Measurements from ENCODE around the gene DYNLT5.
"Not testable (repeated sequence)": the region's sequence is repeated elsewhere in the genome, so short reads cannot be mapped to it uniquely, and the experiment has no call there.

Gene DYNLT5

GRCh38 chr1:66791621-66792610 lies 39.7 kb downstream of the DYNLT5 start:
- no peak for DNase-seq

DNA sequence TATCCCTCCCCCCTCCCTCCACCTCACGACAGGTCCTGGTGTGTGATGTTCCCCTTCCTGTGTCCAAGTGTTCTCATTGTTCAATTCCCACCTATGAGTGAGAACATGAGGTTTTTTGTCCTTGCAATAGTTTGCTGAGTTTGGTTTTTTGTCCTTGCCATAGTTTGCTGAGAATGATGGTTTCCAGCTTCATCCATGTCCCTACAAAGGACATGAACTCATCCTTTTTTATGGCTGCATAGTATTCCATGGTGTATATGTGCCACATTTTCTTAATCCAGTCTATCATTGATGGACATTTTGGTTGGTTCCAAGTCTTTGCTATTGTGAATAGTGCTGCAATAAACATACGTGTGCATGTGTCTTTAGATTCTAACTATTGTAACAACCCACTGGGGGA lies 43.6 kb downstream of the DYNLT5 start:
- DNase-seq = not testable (repeated sequence)

- DNase-seq = no peak
Measured at GRCh38 chr1:66809245-66809644, 57.0 kb downstream of the DYNLT5 start.

GRCh38 chr1:66809736-66810326 lies 57.6 kb downstream of the DYNLT5 start:
- DNase-seq = no peak

DNA sequence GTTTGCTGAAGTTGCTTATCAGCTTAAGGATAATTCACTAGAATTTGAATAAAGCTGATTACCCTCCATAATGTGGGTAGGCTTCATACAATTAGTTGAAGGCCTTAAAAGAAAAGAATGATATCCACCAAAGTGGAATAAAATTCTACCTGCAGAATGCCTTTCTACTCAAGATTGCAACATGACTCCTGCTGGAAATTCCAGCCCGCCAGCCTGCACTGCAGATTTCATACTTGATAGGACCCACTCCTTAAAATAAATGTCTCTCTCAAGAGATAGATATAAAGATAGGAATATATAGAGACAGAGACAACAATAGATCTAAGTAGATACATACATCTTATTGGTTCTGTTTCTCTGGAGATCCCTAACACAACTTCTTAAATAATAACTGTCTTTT lies 72.5 kb downstream of the DYNLT5 start:
- no peak for DNase-seq
